Gastrocnemius medialis (tissue), 4 donors: Measurements from ENCODE around the gene BICRAL. TPM values are rescaled to one million over a fixed set of nuclear protein-coding genes. Genes with fewer than 3 reads are reported as not detected.
"Not testable (repeated sequence)": the region's sequence is repeated elsewhere in the genome, so short reads cannot be mapped to it uniquely, and the experiment has no call there.

ENCODE experiments used
- ATAC-seq, 2 donors: fragments of 150-250 bp; one replicate each; pipeline ENCODE4 v1.9.1; 2016
- DNase-seq, 2 donors: peaks; one replicate each; pipeline ENCODE4 v3.0.0-alpha.2; 2019
- H3K27ac ChIP-seq, 4 donors: fragments of 200-600 bp; sonication (generic); 1 replicate in 1 of 4; 2 replicates in 3 of 4; pipeline ENCODE4 v1.5.1; 2016 to 2018; ENCODE audit warnings: mild to moderate bottlenecking in 2 of 4, moderate library complexity in 1 of 4
- H3K27me3 ChIP-seq, 3 donors: fragments of 200-600 bp; sonication (generic) in 2 of 3; 1 replicate in 1 of 3; 2 replicates in 2 of 3; pipeline versions ENCODE4 v1.5.1 to v1.6.0; 2016 to 2019; ENCODE audit warnings: mild to moderate bottlenecking in 1 of 3, moderate library complexity in 1 of 3
- H3K36me3 ChIP-seq, 2 donors: fragments of 200-600 bp; sonication (generic) in 1 of 2; one replicate each; pipeline ENCODE4 v1.5.1; 2017 to 2018
- H3K4me1 ChIP-seq, 2 donors: fragments of 200-600 bp; sonication (generic) in 1 of 2; one replicate each; pipeline ENCODE4 v1.5.1; 2016 to 2017; ENCODE audit warnings: mild to moderate bottlenecking in 2 of 2
- H3K4me3 ChIP-seq, 4 donors: fragments of 200-600 bp; sonication (generic) in 3 of 4; 1 replicate in 1 of 4; 2 replicates in 3 of 4; pipeline ENCODE4 v1.5.1; 2016 to 2019; ENCODE audit warnings: mild to moderate bottlenecking in 2 of 4
- H3K9me3 ChIP-seq, 3 donors: fragments of 200-600 bp; sonication (generic) in 2 of 3; 1 replicate in 1 of 3; 2 replicates in 2 of 3; pipeline ENCODE4 v1.5.1; 2016 to 2019
- CTCF ChIP-seq, 5 experiments: fragments of 450-650 bp in 3 of 5; fragments of 200-600 bp in 2 of 5; sonication (generic) in 2 of 5; IDR thresholded peaks in 4 of 5; conservative IDR thresholded peaks in 1 of 5; 1 replicate in 4 of 5; 2 replicates in 1 of 5; pipeline ENCODE4 v1.5.1; 2016 to 2019; ENCODE audit warnings: antibody characterized with exemption in 5 of 5, mild to moderate bottlenecking in 3 of 5, moderate library complexity in 3 of 5
- POLR2A ChIP-seq, 2 donors: fragments of 450-650 bp; IDR thresholded peaks; one replicate each; pipeline ENCODE4 v1.6.1; 2017; ENCODE audit warnings: antibody characterized with exemption in 2 of 2, mild to moderate bottlenecking in 2 of 2, moderate library complexity in 2 of 2
- in situ Hi-C, 4 donors: fragments of 200-750 bp; cut with MboI; loops; one replicate each; pipeline versions ENCODE4 v1.15.0 to v1.8.0; 2017; ENCODE audit warnings: low sequenced_read_pairs in 4 of 4
- intact Hi-C: fragments of 100-400 bp; cut with DNase I; formaldehyde crosslinking; loops from one replicate; pipeline ENCODE4 v1.15.1; 2023; ENCODE audit warnings: low total_unique reads
- total RNA-seq, 4 donors: library from RNA; depleted of rRNA; stranded (reverse); fragments of >200 nt; gene quantifications; one replicate each; pipeline versions ENCODE4 v1.1.0 to v1.2.3, GENCODE V29; 2016

Gene BICRAL
- total RNA-seq, 4 donors from 2014 or later, result 7.9 to 10.2 (median 9.7) TPM

- in situ Hi-C loops (no loop called here), intact Hi-C loops (no loop called here)
- no peaks in the 10 kb centered on the region for H3K27me3 ChIP-seq
- DNase-seq (no peak), ATAC-seq (no peak)
- H3K36me3 ChIP-seq, result no peaks in the 10 kb centered on the region
- peak overlapping the region in 2 of 4 donors; percentile 8 to 27 for H3K27ac ChIP-seq
- peaks cover 28 to 32% of the 10 kb centered on the region in 2 donors for H3K4me1 ChIP-seq
- no peak overlapping the region for H3K4me3 ChIP-seq
- no peaks in the 10 kb centered on the region for H3K9me3 ChIP-seq
- TF ChIP-seq CTCF (IDR thresholded peaks at IDR 0.05 in 4 of 5, conservative IDR thresholded peaks at IDR 0.05 in 1 of 5), result no peak
Measured at GRCh38 chr6:42796171-42796570, 14.3 kb downstream of the BICRAL start.

- intact Hi-C loops, H3K36me3 ChIP-seq, H3K4me3 ChIP-seq, in situ Hi-C loops, H3K27me3 ChIP-seq, ATAC-seq, H3K9me3 ChIP-seq: not testable (repeated sequence)
- H3K4me1 ChIP-seq, result peaks cover 18 to 32% of the 10 kb centered on the region in 2 donors
- peak in 1 of 2 donors; percentile 56 for DNase-seq
- H3K27ac ChIP-seq, result peak overlapping the region; percentile 39 to 89 (median 84)
Measured at GRCh38 chr6:42797696-42798095, 15.8 kb downstream of the BICRAL start.

GRCh38 chr6:42805297-42805861 is 23.5 kb downstream of the BICRAL start:
- Histone ChIP-seq H3K36me3 (no peaks in the 10 kb centered on the region), H3K4me3 (no peak overlapping the region), H3K4me1 (peaks cover 35 to 36% of the 10 kb centered on the region in 2 donors), H3K27ac (peak overlapping the region in 2 of 4 donors; percentile 11 to 37), H3K27me3 (no peaks in the 10 kb centered on the region), H3K9me3 (no peaks in the 10 kb centered on the region)
- no peak for TF ChIP-seq POLR2A (IDR thresholded peaks at IDR 0.05)
- no peak for DNase-seq
- no peak for ATAC-seq
- intact Hi-C loops (no loop called here), in situ Hi-C loops (no loop called here)

GRCh38 chr6:42806359-42806758 is 24.5 kb downstream of the BICRAL start:
- H3K27ac ChIP-seq, H3K9me3 ChIP-seq, H3K36me3 ChIP-seq, H3K4me3 ChIP-seq, intact Hi-C loops, in situ Hi-C loops, H3K27me3 ChIP-seq, DNase-seq, ATAC-seq: not testable (repeated sequence)
- peaks cover 26 to 33% of the 10 kb centered on the region in 2 donors for H3K4me1 ChIP-seq

GRCh38 chr6:42808492-42809483 is 26.9 kb downstream of the BICRAL start:
- Histone ChIP-seq H3K27me3 (no peaks in the 10 kb centered on the region), H3K27ac (peak overlapping the region; percentile 2 to 66 (median 52)), H3K4me3 (no peak overlapping the region), H3K4me1 (peaks cover 16 to 33% of the 10 kb centered on the region in 2 donors), H3K36me3 (no peaks in the 10 kb centered on the region), H3K9me3 (no peaks in the 10 kb centered on the region)
- in situ Hi-C loops, result no loop called here
- ATAC-seq (peak in 1 of 2 donors; percentile 40), DNase-seq (no peak)
- TF ChIP-seq CTCF (IDR thresholded peaks at IDR 0.05 in 4 of 5, conservative IDR thresholded peaks at IDR 0.05 in 1 of 5), result no peak
- intact Hi-C loops, result no loop called here

GRCh38 chr6:42813074-42813645 is 31.3 kb downstream of the BICRAL start:
- no peak overlapping the region for H3K27ac ChIP-seq
- H3K4me1 ChIP-seq, result peaks cover 20 to 21% of the 10 kb centered on the region in 2 donors
- H3K36me3 ChIP-seq, result no peaks in the 10 kb centered on the region
- no peak for TF ChIP-seq CTCF (IDR thresholded peaks at IDR 0.05 in 4 of 5, conservative IDR thresholded peaks at IDR 0.05 in 1 of 5)
- no peak for TF ChIP-seq POLR2A (IDR thresholded peaks at IDR 0.05)
- H3K4me3 ChIP-seq, result no peak overlapping the region
- DNase-seq, result no peak
- no peaks in the 10 kb centered on the region for H3K9me3 ChIP-seq
- H3K27me3 ChIP-seq, result no peaks in the 10 kb centered on the region
- intact Hi-C loops (no loop called here), in situ Hi-C loops (no loop called here)
- ATAC-seq, result no peak
